Brain microvascular endothelial cell (primary cell): ENCODE data around the gene SLC18A2.
A peak's percentile ranks its signal among the peaks of the same experiment; 100 is the strongest.

Source experiments
- DNase-seq: peaks from one replicate; pipeline ENCODE4 v3.0.0-alpha.2; 2020
- H3K27ac ChIP-seq: fragments of 250-450 bp; sonication (Bioruptor Pico); 2 replicates; pipeline ENCODE4 v1.5.1; 2020; ENCODE audit warnings: mild to moderate bottlenecking, moderate library complexity
- H3K27me3 ChIP-seq: fragments of 250-450 bp; sonication (Bioruptor Pico); replicated peaks from 2 replicates; pipeline ENCODE4 v1.5.1; 2020; ENCODE audit warnings: mild to moderate bottlenecking
- H3K36me3 ChIP-seq: fragments of 250-450 bp; sonication (Bioruptor Pico); replicated peaks from 2 replicates; pipeline ENCODE4 v1.5.1; 2020; ENCODE audit warnings: mild to moderate bottlenecking
- H3K4me3 ChIP-seq: 2 replicates; pipeline ENCODE4 v1.5.1; 2011; ENCODE audit warnings: low read depth, mild to moderate bottlenecking, control low read depth, low read length, moderate library complexity
- CTCF ChIP-seq: IDR thresholded peaks from 2 replicates; pipeline ENCODE4 v1.5.1; 2011; ENCODE audit warnings: low read depth, mild to moderate bottlenecking, moderate library complexity, low read length, control low read depth, inconsistent platforms; ENCODE audit errors: missing control alignments
- in situ Hi-C: cut with HindIII; loops from 2 replicates; pipeline ENCODE4 v1.10.0; 2017; ENCODE audit warnings: low sequenced_read_pairs, low pct_ligation_motif_present

The SLC18A2 gene

GRCh38 chr10:117218654-117219053, 22.3 kb upstream of the SLC18A2 start:
- peaks cover 5% of the 10 kb centered on the region for H3K27me3 ChIP-seq
- H3K27ac ChIP-seq: no peak overlapping the region
- no peaks in the 10 kb centered on the region for H3K36me3 ChIP-seq
- no peak for TF ChIP-seq CTCF
- H3K4me3 ChIP-seq: no peak overlapping the region
- DNase-seq: no peak
- in situ Hi-C loops: no loop called here

GRCh38 chr10:117221156-117221711, 19.7 kb upstream of the SLC18A2 start:
- Histone ChIP-seq H3K27ac (no peak overlapping the region), H3K27me3 (no peaks in the 10 kb centered on the region), H3K4me3 (no peak overlapping the region), H3K36me3 (no peaks in the 10 kb centered on the region)
- no peak for TF ChIP-seq CTCF
- in situ Hi-C loops: no loop called here
- peak; percentile 2 for DNase-seq

GRCh38 chr10:117222552-117222951, 18.4 kb upstream of the SLC18A2 start:
- no peak overlapping the region for H3K4me3 ChIP-seq
- no peak for DNase-seq
- H3K27ac ChIP-seq: no peak overlapping the region
- H3K36me3 ChIP-seq: no peaks in the 10 kb centered on the region
- in situ Hi-C loops: no loop called here
- no peaks in the 10 kb centered on the region for H3K27me3 ChIP-seq
- TF ChIP-seq CTCF: no peak

GRCh38 chr10:117222976-117223692, 17.8 kb upstream of the SLC18A2 start:
- Histone ChIP-seq H3K27me3 (no peaks in the 10 kb centered on the region), H3K4me3 (no peak overlapping the region), H3K27ac (no peak overlapping the region), H3K36me3 (no peaks in the 10 kb centered on the region)
- TF ChIP-seq CTCF: no peak
- DNase-seq: no peak
- in situ Hi-C loops: no loop called here

GRCh38 chr10:117223693-117224430, 17.1 kb upstream of the SLC18A2 start:
- TF ChIP-seq CTCF: no peak
- H3K27me3 ChIP-seq: no peaks in the 10 kb centered on the region
- no peak overlapping the region for H3K27ac ChIP-seq
- no peak overlapping the region for H3K4me3 ChIP-seq
- in situ Hi-C loops: no loop called here
- no peaks in the 10 kb centered on the region for H3K36me3 ChIP-seq
- no peak for DNase-seq
